ENCODE data around the gene PFDN4.

PFDN4 gene

DNA sequence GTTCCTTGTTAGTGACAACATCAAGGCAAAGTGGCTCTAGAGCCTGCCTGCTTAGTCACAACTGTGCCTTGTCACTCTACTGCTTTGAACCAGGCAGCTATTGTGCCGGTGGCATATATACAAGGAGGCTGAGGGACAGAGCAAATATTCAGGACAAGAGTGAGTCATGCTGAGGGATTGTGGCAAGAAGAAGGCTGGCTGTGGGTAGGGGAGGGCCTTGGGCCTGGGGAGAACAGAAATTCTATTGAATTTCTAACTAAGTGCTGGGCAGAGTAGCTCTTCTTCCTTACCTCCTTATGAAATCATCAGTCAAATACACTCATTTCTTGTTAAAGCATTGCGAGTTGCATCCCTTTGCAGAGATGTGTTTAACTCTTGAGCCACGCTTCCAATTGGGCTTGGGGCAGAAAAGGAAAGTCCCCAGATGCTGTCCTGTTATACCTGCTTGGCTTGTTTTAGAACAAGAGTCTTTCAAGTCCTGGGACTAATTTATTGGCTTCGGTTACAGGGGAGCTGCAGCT, 59.7 kb downstream of the PFDN4 start:
- no peak for TF ChIP-seq ZNF274 (IDR thresholded peaks at IDR 0.05; ENCODE audit: low read depth, low read length)
- no peak overlapping the region for H3K4me3 ChIP-seq (ENCODE audit: low read length)

DNA sequence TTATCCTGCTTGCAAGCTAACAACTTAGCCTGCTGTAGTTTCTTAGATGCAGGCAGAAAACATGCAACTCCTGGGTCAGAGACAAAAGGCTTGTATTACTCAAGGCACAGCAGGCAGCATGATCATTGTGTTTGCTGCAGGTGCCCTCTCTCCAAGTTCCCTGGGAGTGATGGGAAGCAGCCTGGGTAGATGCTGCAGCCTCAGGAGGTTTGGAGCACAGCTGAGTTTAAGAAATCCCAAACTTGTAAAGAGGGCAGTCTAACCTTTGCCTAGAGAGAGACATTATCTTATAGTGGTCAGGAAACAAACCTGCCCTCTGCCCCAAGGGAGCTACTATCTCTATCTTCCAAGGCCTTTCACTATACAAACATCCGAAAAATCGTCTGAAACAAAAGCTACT, 61.1 kb downstream of the PFDN4 start:
- no peak overlapping the region for H3K4me3 ChIP-seq (ENCODE audit: low read length)
- TF ChIP-seq ZNF274 (IDR thresholded peaks at IDR 0.05; ENCODE audit: low read depth, low read length) = no peak

Measured in GM08714 (cell line).